ENCODE results near the gene BLM. TPM values are rescaled to one million over a fixed set of nuclear protein-coding genes. Genes with fewer than 3 reads are reported as not detected.
"Not testable (repeated sequence)": the region's sequence is repeated elsewhere in the genome, so short reads cannot be mapped to it uniquely, and the experiment has no call there.

BLM gene
- total RNA-seq, 2 experiments from 2014 or later: 47.8 to 49.8 TPM

DNA sequence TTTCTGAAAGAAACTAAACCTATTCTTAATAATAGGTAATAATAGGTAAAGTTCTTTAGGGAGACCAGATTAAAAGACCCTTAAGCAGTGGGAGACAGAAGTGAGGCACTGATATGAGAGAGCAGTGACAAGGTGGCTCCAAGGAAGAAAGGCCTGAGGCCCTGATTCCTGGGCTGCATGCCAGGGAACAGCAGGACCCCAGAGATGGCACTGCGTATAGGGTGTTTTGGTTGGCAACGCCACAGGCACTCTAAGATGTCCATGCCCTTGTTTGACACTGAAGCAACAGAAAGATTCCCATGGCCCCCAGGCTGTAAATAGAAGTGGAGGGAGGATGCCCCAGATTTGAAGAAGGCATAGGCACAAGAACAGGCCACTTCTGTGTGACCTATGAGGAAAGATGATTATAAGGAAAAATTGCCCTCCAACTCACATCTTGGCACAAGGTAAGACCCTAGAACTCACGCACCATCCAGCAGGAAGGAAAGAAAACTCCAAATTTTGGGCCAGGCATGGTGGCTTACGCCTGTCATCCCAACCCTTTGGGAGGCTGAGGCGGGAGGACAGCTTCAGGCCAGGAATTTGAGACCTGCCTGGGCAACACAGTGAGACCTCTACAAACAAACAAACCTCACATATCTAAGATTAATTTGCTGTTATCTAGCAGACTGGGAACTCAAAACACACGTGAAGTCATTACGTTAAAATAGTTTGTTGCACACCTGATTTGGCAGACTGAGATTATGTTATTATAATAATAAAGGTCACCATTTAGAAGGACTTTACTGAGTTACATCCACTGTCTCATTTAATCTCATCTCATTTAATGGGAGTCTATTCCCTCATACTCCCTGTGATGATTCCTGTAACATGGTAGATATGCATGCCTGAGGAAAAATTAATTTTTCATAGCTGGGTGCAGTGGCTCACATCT is 10.5 kb upstream of the BLM start:
- H3K4me1 Mint-ChIP-seq: peaks cover 10% of the 10 kb centered on the region
- H3K27ac Mint-ChIP-seq: no peak overlapping the region
- H3K4me3 Mint-ChIP-seq: no peak overlapping the region
- H3K36me3 Mint-ChIP-seq: peaks cover 4% of the 10 kb centered on the region
- H3K9me3 Mint-ChIP-seq: peaks cover 5% of the 10 kb centered on the region
- DNase-seq: no peak
- H3K27me3 Mint-ChIP-seq: no peaks in the 10 kb centered on the region

DNA sequence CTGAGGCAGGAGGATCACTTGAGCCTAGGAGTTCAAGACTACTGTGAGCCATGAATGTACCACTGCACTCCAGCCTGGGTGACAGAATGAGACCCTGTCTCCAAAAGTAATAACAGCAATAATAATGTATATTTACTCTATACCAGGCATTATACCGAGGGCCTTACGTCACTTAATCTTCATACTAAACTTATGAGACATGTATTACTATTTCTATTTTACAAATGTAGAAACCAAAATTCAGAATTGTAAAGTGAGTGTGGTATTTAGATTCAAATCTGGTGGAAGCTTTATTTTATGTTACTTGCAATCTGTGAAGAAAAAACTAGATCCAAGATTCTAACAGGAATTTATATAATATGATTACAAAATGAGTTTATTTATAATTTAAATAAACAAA is 9.7 kb upstream of the BLM start:
- Mint-ChIP-seq H3K27me3 (no peaks in the 10 kb centered on the region), H3K36me3 (peaks cover 2% of the 10 kb centered on the region), H3K27ac (no peak overlapping the region), H3K4me3 (no peak overlapping the region), H3K4me1 (peaks cover 14% of the 10 kb centered on the region), H3K9me3 (peaks cover 3% of the 10 kb centered on the region)
- no peak for DNase-seq

DNA sequence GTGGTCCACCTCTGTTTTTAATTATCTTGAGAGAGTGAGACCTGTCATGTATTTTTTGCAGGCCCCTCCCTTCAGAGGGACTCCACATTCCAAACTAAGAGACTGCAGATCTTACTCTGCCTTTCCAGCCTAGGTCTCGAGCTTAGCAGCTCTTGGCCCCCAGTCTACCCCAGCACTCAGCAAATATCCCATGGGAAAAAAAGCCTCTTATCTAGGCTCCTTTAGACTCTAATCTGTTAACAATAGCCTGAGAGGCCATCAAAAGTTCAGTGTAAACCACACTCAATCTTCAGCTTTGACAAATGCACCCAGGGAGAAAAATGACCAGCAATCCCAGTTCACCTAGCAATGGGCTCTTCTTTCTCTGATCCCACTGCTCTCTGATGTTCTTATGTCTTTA is 8.6 kb upstream of the BLM start:
- H3K4me1 Mint-ChIP-seq: peaks cover 14% of the 10 kb centered on the region
- H3K9me3 Mint-ChIP-seq: no peaks in the 10 kb centered on the region
- no peak for DNase-seq
- H3K36me3 Mint-ChIP-seq: peaks cover 2% of the 10 kb centered on the region
- no peak overlapping the region for H3K4me3 Mint-ChIP-seq
- H3K27me3 Mint-ChIP-seq: no peaks in the 10 kb centered on the region
- H3K27ac Mint-ChIP-seq: no peak overlapping the region

DNA sequence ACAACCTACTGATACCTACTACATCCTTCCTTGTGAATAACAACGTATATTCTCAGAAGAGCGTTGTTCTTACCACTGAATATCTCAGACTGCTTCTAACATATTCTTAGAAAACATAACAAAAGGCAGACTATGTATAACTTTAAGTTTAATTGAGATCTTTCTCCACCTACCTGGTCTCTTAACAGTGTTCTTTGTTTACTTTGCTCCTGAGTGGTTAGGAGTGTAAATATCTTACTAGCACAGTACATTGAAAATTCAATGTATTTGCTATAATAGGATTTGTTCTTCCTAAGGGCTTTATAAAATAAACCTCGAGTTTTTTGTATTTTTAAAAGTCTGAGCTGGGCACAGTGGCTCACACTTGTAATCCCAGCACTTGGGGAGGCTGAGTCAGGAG is 7.9 kb upstream of the BLM start:
- no peaks in the 10 kb centered on the region for H3K9me3 Mint-ChIP-seq
- H3K36me3 Mint-ChIP-seq: peaks cover 2% of the 10 kb centered on the region
- H3K4me1 Mint-ChIP-seq: peaks cover 14% of the 10 kb centered on the region
- no peak overlapping the region for H3K27ac Mint-ChIP-seq
- H3K4me3 Mint-ChIP-seq: no peak overlapping the region
- no peak for DNase-seq
- no peaks in the 10 kb centered on the region for H3K27me3 Mint-ChIP-seq

DNA sequence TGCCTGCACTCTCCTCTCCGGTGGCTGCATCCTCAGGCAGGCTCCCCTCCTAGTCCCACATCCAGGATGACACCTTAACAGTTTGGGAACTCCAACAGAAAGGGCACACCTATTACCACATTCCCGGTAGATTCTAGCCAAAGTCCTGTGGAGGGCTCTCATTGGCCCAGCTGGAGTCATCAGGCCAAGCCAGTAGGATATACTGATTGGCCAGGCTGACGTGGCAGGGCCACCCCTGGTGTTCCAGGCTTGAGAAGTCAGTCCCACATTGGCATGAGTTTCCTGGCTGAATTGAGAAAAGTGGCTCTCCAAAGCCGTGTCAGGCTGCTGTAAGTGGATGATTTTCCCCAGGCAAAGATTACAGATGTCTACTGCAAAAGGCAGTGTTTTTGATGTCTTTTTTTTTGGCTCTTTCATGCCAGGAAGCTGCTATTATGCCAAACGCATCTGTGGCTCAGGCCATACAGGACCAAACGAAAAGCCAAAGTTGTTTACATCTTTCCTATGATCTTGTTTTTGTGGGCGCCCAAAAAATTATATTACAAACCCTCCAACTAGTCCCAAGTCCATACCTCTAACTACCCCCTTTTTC is 6.6 kb upstream of the BLM start:
- H3K4me1 Mint-ChIP-seq: peaks cover 14% of the 10 kb centered on the region
- no peak overlapping the region for H3K27ac Mint-ChIP-seq
- DNase-seq: no peak
- no peak overlapping the region for H3K4me3 Mint-ChIP-seq
- H3K9me3 Mint-ChIP-seq: no peaks in the 10 kb centered on the region
- H3K36me3 Mint-ChIP-seq: peaks cover 2% of the 10 kb centered on the region
- H3K27me3 Mint-ChIP-seq: no peaks in the 10 kb centered on the region

DNA sequence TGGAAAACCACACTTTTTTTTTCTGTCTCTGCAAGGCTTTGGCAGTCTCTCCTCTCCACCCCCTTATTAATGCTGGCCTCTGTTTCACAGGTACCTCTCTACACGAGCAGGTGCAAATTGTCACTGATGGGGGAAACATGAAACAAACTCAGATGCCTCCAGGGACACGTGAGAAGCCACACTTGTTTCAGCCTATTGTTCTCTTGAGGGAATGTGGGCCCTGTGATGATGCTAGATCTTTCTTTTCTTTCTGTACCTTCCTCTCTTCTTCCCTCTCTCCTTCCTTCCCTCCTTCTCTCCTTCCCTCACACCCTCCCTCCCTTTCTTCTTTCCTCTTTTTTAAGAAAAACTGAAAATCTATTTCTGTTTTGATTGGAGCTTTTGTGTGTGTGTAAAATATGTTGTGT is 5.7 kb upstream of the BLM start:
- H3K4me3 Mint-ChIP-seq: no peak overlapping the region
- no peaks in the 10 kb centered on the region for H3K27me3 Mint-ChIP-seq
- peaks cover 21% of the 10 kb centered on the region for H3K4me1 Mint-ChIP-seq
- H3K9me3 Mint-ChIP-seq: no peaks in the 10 kb centered on the region
- no peak for DNase-seq
- no peak overlapping the region for H3K27ac Mint-ChIP-seq
- peaks cover 2% of the 10 kb centered on the region for H3K36me3 Mint-ChIP-seq

DNA sequence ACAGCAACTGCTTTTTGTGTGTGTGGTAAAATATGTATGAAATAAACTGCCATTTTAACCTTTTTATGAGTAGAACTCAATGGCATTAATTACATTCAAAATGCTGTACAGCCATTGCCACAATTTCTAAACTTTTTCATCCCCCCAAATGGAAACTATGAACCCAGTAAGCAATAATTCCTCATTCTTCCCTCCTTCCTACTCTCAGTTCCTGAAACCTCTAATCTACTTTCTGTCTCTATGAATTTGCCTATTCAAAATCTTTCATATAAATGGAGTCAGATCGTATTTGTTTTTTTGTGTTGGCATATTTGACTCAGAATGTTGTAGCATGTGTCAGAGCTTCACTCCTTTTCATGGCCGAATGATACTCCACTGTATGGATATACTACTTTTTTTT is 5.3 kb upstream of the BLM start:
- Mint-ChIP-seq H3K27ac (no peak overlapping the region), H3K4me3 (no peak overlapping the region), H3K4me1 (peaks cover 21% of the 10 kb centered on the region), H3K9me3 (no peaks in the 10 kb centered on the region), H3K27me3 (no peaks in the 10 kb centered on the region), H3K36me3 (peaks cover 2% of the 10 kb centered on the region)
- no peak for DNase-seq

DNA sequence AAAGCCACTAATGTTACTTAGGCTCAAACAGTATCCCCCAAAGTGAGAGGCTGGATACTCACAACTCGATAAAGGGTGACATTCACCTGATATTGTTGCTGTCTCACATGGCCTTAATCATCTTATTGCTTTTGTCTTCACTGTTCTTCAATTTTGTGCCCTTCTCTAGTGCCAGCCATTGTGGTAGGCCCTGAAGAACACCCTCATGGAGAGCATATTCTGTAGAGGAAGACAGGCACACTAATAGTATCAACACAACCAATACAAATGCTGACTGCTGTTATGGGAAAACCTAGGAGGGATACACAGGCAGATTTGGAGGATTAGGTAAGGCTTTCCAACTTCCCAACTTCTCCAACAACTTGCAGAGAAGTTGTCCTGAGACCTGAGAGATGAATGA is 4.1 kb upstream of the BLM start:
- H3K36me3 Mint-ChIP-seq: peaks cover 3% of the 10 kb centered on the region
- H3K9me3 Mint-ChIP-seq: no peaks in the 10 kb centered on the region
- peaks cover 21% of the 10 kb centered on the region for H3K4me1 Mint-ChIP-seq
- no peak overlapping the region for H3K27ac Mint-ChIP-seq
- H3K4me3 Mint-ChIP-seq: no peak overlapping the region
- H3K27me3 Mint-ChIP-seq: no peaks in the 10 kb centered on the region
- no peak for DNase-seq

DNA sequence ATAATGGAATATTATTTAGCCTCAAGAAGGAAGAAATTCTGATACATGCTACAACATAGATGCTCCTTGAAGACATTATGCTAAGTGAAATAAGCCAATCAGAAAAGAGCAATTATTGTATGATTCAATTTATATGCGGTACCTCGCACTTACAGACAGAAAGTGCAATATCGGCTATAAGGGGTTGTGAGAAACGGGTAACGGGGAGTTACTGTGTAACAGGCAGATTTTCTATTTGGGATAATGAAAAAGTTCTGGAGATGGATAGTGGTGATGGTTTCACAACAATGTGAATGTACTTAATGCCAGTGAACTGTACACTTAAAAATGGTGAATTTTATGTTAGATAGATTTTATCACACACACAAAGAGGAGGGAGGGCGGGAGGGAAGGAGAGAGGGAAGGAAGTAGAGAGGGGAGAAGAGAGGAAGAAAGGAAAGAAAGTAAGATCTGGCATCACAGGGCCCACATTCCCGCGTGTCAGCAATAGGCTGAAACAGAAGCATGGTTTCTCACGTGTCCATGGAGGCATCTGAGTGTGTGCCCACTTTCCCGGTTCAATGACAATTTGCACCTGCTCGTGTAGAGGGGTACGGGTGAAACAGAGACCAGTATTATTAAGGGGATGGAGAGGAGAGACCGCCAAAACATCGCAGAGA is 700 bp upstream of the BLM start:
- no peaks in the 10 kb centered on the region for H3K27me3 Mint-ChIP-seq
- DNase-seq: no peak
- peaks cover 22% of the 10 kb centered on the region for H3K4me1 Mint-ChIP-seq
- no peaks in the 10 kb centered on the region for H3K9me3 Mint-ChIP-seq
- peaks cover 9% of the 10 kb centered on the region for H3K36me3 Mint-ChIP-seq
- H3K27ac Mint-ChIP-seq: peak overlapping the region; percentile 90
- H3K4me3 Mint-ChIP-seq: peak overlapping the region; percentile 89

DNA sequence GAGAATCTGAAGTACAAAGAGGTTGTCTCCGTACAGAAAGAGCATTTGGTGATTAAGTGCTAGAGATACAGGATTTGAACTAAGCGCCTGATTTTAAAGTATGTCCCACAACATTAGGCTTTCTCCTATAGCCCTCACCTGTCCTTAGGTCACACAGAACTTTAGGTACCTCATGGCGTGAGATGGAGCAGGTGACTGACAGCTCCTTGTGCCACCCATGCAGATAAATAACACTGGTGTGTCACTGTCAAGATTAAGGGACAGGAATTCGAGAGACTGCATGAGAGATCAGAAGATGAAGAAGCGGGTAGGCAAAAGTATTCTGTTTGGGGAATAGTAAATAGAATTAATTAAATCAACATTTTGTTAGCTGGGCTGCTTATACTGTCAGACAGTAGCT is 1.1 kb downstream of the BLM start:
- peak overlapping the region; percentile 90 for H3K27ac Mint-ChIP-seq
- no peak for DNase-seq
- H3K9me3 Mint-ChIP-seq: no peaks in the 10 kb centered on the region
- peaks cover 17% of the 10 kb centered on the region for H3K4me1 Mint-ChIP-seq
- H3K36me3 Mint-ChIP-seq: peaks cover 8% of the 10 kb centered on the region
- no peaks in the 10 kb centered on the region for H3K27me3 Mint-ChIP-seq
- peak overlapping the region; percentile 89 for H3K4me3 Mint-ChIP-seq

DNA sequence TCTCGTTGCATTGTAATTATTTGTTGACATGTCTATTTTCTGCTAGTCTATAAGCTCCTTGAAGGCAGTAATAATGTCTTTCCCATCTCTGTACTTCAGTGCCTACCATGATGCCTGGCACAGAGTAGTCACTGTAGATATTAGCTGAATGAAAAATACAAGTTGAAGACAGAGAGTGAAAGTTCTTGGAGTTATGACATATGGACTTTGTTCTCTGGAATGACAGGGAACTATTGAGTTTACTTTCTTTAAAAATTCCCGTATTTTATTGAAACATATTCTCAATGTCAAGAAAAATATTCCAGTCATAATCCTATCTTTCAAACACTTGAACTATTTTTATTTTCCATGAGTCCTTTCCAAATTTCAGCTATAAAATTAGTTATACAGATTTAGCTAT is 3.0 kb downstream of the BLM start:
- Mint-ChIP-seq H3K4me3 (no peak overlapping the region), H3K27ac (no peak overlapping the region), H3K27me3 (no peaks in the 10 kb centered on the region)

DNA sequence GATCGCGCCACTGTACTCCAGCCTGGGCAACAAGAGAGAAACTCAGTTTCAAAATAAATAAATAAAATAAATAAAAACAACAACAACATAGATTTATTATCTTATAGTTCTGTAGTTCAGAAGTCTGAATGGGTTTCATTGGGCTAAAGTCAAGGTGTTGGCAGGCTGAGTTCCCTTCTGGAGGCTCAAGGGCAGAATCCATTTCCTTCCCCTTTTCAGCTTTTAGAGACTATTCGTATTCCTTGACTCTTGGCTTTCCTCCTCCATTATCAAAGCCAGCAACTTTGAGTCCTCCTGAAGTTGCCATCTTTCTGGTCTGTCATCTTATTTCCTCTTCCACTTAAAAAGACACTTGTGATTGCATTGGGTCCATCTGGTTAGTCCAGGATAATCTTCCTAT is 12.1 kb downstream of the BLM start:
- Mint-ChIP-seq H3K27ac (no peak overlapping the region), H3K27me3 (no peaks in the 10 kb centered on the region), H3K36me3 (peaks cover 42% of the 10 kb centered on the region), H3K9me3 (peaks cover 3% of the 10 kb centered on the region), H3K4me1 (no peaks in the 10 kb centered on the region), H3K4me3 (no peak overlapping the region)
- no peak for DNase-seq

More for the DNA sequence above, 3.0 kb downstream of the BLM start:
- peaks cover 17% of the 10 kb centered on the region for H3K4me1 Mint-ChIP-seq
- peaks cover 14% of the 10 kb centered on the region for H3K36me3 Mint-ChIP-seq
- no peak for DNase-seq
- H3K9me3 Mint-ChIP-seq: no peaks in the 10 kb centered on the region

DNA sequence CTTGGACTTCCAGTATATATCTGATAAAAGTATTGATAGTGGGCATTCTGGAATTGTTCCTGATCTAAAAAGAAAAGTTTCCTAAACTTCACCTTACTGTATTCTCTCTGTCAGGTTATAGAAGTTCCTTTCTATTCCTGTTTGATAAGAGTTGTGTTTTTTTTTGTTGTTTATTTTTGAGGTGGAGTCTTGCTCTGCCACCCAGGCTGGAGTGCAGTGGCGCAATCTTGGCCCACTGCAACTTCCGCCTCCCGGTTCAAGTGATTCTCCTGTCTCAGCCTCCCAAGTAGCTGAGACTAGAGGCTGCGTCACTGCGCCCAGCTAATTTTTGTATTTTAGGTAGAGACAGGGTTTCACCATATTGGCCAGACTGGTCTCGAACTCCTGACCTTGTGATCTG is 13.1 kb downstream of the BLM start:
- peaks cover 3% of the 10 kb centered on the region for H3K9me3 Mint-ChIP-seq
- peaks cover 2% of the 10 kb centered on the region for H3K4me1 Mint-ChIP-seq
- no peaks in the 10 kb centered on the region for H3K27me3 Mint-ChIP-seq
- H3K36me3 Mint-ChIP-seq: peaks cover 41% of the 10 kb centered on the region
- DNase-seq: no peak
- no peak overlapping the region for H3K27ac Mint-ChIP-seq
- no peak overlapping the region for H3K4me3 Mint-ChIP-seq

DNA sequence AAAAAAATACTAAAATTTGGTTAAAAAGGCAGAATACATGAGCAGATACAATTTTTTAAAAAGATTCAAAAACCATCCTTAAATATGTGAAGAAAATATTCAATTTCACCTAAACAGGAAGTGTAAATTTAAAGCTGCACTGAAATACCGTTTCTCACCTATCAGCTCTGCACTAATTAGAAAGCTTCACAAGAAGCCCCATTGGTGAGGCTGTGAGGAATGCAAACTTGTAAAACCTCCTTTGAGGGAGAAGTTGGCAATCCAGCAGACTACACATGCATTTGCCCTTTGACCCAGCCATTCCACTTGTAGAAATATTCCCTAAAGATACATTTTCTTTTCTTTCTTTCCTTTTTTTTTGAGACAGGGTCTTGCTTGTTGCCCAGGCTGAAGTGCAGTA is 18.8 kb downstream of the BLM start:
- Mint-ChIP-seq H3K27ac (no peak overlapping the region), H3K9me3 (peaks cover 8% of the 10 kb centered on the region), H3K4me1 (peaks cover 13% of the 10 kb centered on the region), H3K27me3 (no peaks in the 10 kb centered on the region), H3K36me3 (peaks cover 57% of the 10 kb centered on the region), H3K4me3 (no peak overlapping the region)
- DNase-seq: no peak

DNA sequence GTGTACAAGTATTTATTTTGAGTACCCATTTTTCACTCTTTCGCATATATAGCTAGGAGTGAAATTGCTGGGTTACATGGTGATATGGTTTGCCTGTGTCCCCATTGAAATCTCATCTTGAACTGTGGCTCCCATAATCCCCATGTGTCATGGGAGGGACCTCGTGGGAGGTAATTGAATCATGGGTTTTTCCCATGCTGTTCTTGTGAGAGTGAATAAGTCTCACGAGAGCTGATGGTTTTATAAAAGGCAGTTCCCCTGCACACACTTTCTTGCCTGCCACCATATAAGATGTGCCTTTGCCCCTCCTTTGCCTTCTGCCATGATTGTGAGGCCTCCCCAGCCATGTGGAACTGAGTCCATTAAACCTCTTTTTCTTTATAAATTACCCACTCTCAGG is 23.4 kb downstream of the BLM start:
- Mint-ChIP-seq H3K36me3 (peaks cover 54% of the 10 kb centered on the region), H3K27ac (peak overlapping the region; percentile 78), H3K4me1 (peaks cover 24% of the 10 kb centered on the region)
- H3K27me3 Mint-ChIP-seq, H3K4me3 Mint-ChIP-seq, H3K9me3 Mint-ChIP-seq: not testable (repeated sequence)
- DNase-seq: peak; percentile 12
